Gastrocnemius medialis (tissue), 4 donors: ENCODE data around the gene ARHGAP12. TPM values are rescaled to one million over a fixed set of nuclear protein-coding genes. Genes with fewer than 3 reads are reported as not detected.

Source experiments
- ATAC-seq, 2 donors: fragments of 150-250 bp; one replicate each; pipeline ENCODE4 v1.9.1; 2016
- DNase-seq, 2 donors: peaks; one replicate each; pipeline ENCODE4 v3.0.0-alpha.2; 2019
- H3K27ac ChIP-seq, 4 donors: fragments of 200-600 bp; sonication (generic); 1 replicate in 1 of 4; 2 replicates in 3 of 4; pipeline ENCODE4 v1.5.1; 2016 to 2018; ENCODE audit warnings: mild to moderate bottlenecking in 2 of 4, moderate library complexity in 1 of 4
- H3K27me3 ChIP-seq, 3 donors: fragments of 200-600 bp; sonication (generic) in 2 of 3; 1 replicate in 1 of 3; 2 replicates in 2 of 3; pipeline versions ENCODE4 v1.5.1 to v1.6.0; 2016 to 2019; ENCODE audit warnings: mild to moderate bottlenecking in 1 of 3, moderate library complexity in 1 of 3
- H3K36me3 ChIP-seq, 2 donors: fragments of 200-600 bp; sonication (generic) in 1 of 2; one replicate each; pipeline ENCODE4 v1.5.1; 2017 to 2018
- H3K4me1 ChIP-seq, 2 donors: fragments of 200-600 bp; sonication (generic) in 1 of 2; one replicate each; pipeline ENCODE4 v1.5.1; 2016 to 2017; ENCODE audit warnings: mild to moderate bottlenecking in 2 of 2
- H3K4me3 ChIP-seq, 4 donors: fragments of 200-600 bp; sonication (generic) in 3 of 4; 1 replicate in 1 of 4; 2 replicates in 3 of 4; pipeline ENCODE4 v1.5.1; 2016 to 2019; ENCODE audit warnings: mild to moderate bottlenecking in 2 of 4
- H3K9me3 ChIP-seq, 3 donors: fragments of 200-600 bp; sonication (generic) in 2 of 3; 1 replicate in 1 of 3; 2 replicates in 2 of 3; pipeline ENCODE4 v1.5.1; 2016 to 2019
- CTCF ChIP-seq, 5 experiments: fragments of 450-650 bp in 3 of 5; fragments of 200-600 bp in 2 of 5; sonication (generic) in 2 of 5; IDR thresholded peaks in 4 of 5; conservative IDR thresholded peaks in 1 of 5; 1 replicate in 4 of 5; 2 replicates in 1 of 5; pipeline ENCODE4 v1.5.1; 2016 to 2019; ENCODE audit warnings: antibody characterized with exemption in 5 of 5, mild to moderate bottlenecking in 3 of 5, moderate library complexity in 3 of 5
- POLR2A ChIP-seq, 2 donors: fragments of 450-650 bp; IDR thresholded peaks; one replicate each; pipeline ENCODE4 v1.6.1; 2017; ENCODE audit warnings: antibody characterized with exemption in 2 of 2, mild to moderate bottlenecking in 2 of 2, moderate library complexity in 2 of 2
- in situ Hi-C, 4 donors: fragments of 200-750 bp; cut with MboI; loops; one replicate each; pipeline versions ENCODE4 v1.15.0 to v1.8.0; 2017; ENCODE audit warnings: low sequenced_read_pairs in 4 of 4
- intact Hi-C: fragments of 100-400 bp; cut with DNase I; formaldehyde crosslinking; loops from one replicate; pipeline ENCODE4 v1.15.1; 2023; ENCODE audit warnings: low total_unique reads
- total RNA-seq, 4 donors: library from RNA; depleted of rRNA; stranded (reverse); fragments of >200 nt; gene quantifications; one replicate each; pipeline versions ENCODE4 v1.1.0 to v1.2.3, GENCODE V29; 2016

Gene ARHGAP12
- total RNA-seq, 4 donors from 2014 or later: 17.0 to 34.3 (median 21.6) TPM

- H3K9me3 ChIP-seq: no peaks in the 10 kb centered on the region
- no peak overlapping the region for H3K4me3 ChIP-seq
- peak overlapping the region; percentile 95 to 97 (median 96) for H3K27ac ChIP-seq
- peaks cover 8 to 22% of the 10 kb centered on the region in 2 donors for H3K4me1 ChIP-seq
- H3K36me3 ChIP-seq: no peaks in the 10 kb centered on the region
- ATAC-seq (no peak), DNase-seq (no peak)
- intact Hi-C loops (loop anchor here (2.0 kb wide), 1 partner anchor 14 kb away; no protein-coding TSS in a partner anchor), in situ Hi-C loops (no loop called here)
- no peaks in the 10 kb centered on the region for H3K27me3 ChIP-seq
- TF ChIP-seq CTCF (IDR thresholded peaks at IDR 0.05 in 4 of 5, conservative IDR thresholded peaks at IDR 0.05 in 1 of 5): no peak
- no peak for TF ChIP-seq POLR2A (IDR thresholded peaks at IDR 0.05)
Observed at GRCh38 chr10:31761156-31761555, 167.5 kb downstream of the ARHGAP12 start.

GRCh38 chr10:31760674-31761081 is 168.0 kb downstream of the ARHGAP12 start:
- intact Hi-C loops (loop anchor here (1.0 to 2.0 kb wide), 3 partner anchors 14 to 157 kb away; no protein-coding TSS in a partner anchor), in situ Hi-C loops (no loop called here)
- no peaks in the 10 kb centered on the region for H3K36me3 ChIP-seq
- DNase-seq (no peak), ATAC-seq (no peak)
- TF ChIP-seq CTCF (IDR thresholded peaks at IDR 0.05 in 4 of 5, conservative IDR thresholded peaks at IDR 0.05 in 1 of 5) (no peak), POLR2A (IDR thresholded peaks at IDR 0.05) (no peak)
- H3K27ac ChIP-seq: peak overlapping the region; percentile 95 to 97 (median 96)
- no peaks in the 10 kb centered on the region for H3K27me3 ChIP-seq
- no peaks in the 10 kb centered on the region for H3K9me3 ChIP-seq
- peaks cover 13 to 27% of the 10 kb centered on the region in 2 donors for H3K4me1 ChIP-seq
- peak overlapping the region; percentile 58 to 85 (median 74) for H3K4me3 ChIP-seq

GRCh38 chr10:31759799-31760626 is 168.6 kb downstream of the ARHGAP12 start:
- intact Hi-C loops: loop anchor here (1.0 to 5.0 kb wide), 5 partner anchors 15 to 728 kb away; partner anchors contain the start of genes ARHGAP12 and ZNF438
- Histone ChIP-seq H3K9me3 (no peaks in the 10 kb centered on the region), H3K36me3 (no peaks in the 10 kb centered on the region), H3K4me1 (peaks cover 16 to 33% of the 10 kb centered on the region in 2 donors), H3K27ac (peak overlapping the region; percentile 95 to 97 (median 96)), H3K27me3 (no peaks in the 10 kb centered on the region), H3K4me3 (peak overlapping the region; percentile 67 to 89 (median 83))
- peak; percentile 95 for DNase-seq
- TF ChIP-seq CTCF (IDR thresholded peaks at IDR 0.05 in 4 of 5, conservative IDR thresholded peaks at IDR 0.05 in 1 of 5) (no peak), POLR2A (IDR thresholded peaks at IDR 0.05) (peak; percentile 88 to 93)
- in situ Hi-C loops: no loop called here
- ATAC-seq: peak; percentile 88 to 92

- in situ Hi-C loops: no loop called here
- H3K4me3 ChIP-seq: peak overlapping the region; percentile 67 to 89 (median 83)
- H3K36me3 ChIP-seq: no peaks in the 10 kb centered on the region
- H3K9me3 ChIP-seq: no peaks in the 10 kb centered on the region
- ATAC-seq: peak in 1 of 2 donors; percentile 28
- H3K4me1 ChIP-seq: peaks cover 24 to 37% of the 10 kb centered on the region in 2 donors
- TF ChIP-seq CTCF (IDR thresholded peaks at IDR 0.05 in 4 of 5, conservative IDR thresholded peaks at IDR 0.05 in 1 of 5): no peak
- TF ChIP-seq POLR2A (IDR thresholded peaks at IDR 0.05): no peak
- peak overlapping the region; percentile 95 to 97 (median 96) for H3K27ac ChIP-seq
- DNase-seq: peak in 1 of 2 donors; percentile 64
- intact Hi-C loops: loop anchor here (5.0 kb wide), 2 partner anchors 168 to 727 kb away; partner anchors contain the start of genes ARHGAP12 and ZNF438
- no peaks in the 10 kb centered on the region for H3K27me3 ChIP-seq
Observed at GRCh38 chr10:31759124-31759798, 169.4 kb downstream of the ARHGAP12 start.
